ENCODE data around the gene CDS1. TPM values are rescaled to one million over a fixed set of nuclear protein-coding genes. Genes with fewer than 3 reads are reported as not detected.
"Not testable (repeated sequence)": the region's sequence is repeated elsewhere in the genome, so short reads cannot be mapped to it uniquely, and the experiment has no call there.

Gene CDS1
- not detected for total RNA-seq
- long read RNA-seq, result 0 reads

DNA sequence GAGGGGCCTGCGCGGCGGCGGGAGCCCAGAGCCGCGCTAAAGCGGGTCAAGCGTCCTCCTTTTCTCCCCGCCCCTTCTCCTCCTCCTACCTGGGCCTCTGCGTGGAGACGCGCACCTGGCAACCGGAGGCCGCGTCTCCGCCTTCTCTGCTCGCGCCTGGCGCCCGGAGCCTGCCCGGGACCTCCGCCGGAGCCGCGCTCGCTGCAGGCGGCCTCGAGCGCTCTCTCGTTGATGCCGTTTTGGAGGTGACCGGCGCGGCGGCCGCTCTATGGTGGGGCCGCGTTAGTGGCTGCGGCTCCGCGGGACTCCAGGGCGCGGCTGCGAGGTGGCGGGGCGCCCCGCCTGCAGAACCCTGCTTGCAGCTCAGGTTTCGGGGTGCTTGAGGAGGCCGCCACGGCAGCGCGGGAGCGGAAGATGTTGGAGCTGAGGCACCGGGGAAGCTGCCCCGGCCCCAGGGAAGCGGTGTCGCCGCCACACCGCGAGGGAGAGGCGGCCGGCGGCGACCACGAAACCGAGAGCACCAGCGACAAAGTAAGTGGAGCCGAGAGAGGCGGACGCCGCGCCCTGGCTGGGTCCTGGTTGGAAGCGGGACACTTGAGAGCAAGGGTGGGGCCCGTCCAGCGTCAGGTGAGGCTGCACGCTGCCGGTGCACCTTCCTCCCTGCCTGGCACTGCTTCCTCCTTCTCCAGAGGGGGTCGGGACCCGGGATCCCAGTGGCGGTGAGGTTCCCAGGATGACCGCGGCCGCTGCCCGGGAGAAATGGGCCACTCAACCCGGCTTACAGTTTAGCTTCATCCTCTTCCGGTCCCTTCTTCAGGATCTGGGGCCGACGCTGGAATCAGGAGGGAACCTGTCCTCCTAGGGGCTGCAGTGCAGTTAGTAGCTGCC, at the start of gene CDS1:
TSS of gene CDS1 (plus strand) at position 140 of the 888 bp plus-strand sequence. CDS start at position 415, 275 bp downstream.
- no peak for DNase-seq (ENCODE audit: low spot score)

GRCh38 chr4:84535901-84536300, 47.0 kb upstream of the CDS1 start:
- no peak for DNase-seq (ENCODE audit: low spot score)
- intact Hi-C loops (cut with DNase I), result no loop called here

More for the DNA sequence above, at the start of gene CDS1:
- intact Hi-C loops (cut with DNase I), result no loop called here

DNA sequence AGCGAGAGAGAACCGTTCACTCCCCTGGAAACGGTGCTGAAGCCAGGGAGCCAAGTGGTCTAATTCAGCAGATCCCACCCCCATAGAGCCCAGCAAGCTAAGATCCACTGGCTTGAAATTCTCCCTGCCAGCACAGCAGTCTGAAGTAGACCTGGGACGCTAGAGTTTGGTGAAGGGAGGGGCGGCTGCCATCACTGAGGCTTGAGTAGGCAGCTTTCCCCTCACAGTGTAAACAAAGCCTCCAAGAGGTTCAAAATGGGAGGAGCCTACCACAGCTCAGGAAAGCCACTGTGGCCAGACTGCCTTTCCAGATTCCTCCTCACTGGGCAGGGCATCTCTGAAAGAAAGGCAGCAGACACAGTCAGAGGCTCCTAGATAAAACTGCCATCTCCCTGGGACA, 37.8 kb upstream of the CDS1 start:
- intact Hi-C loops (cut with DNase I), result no loop called here
- DNase-seq (ENCODE audit: low spot score), result no peak

DNA sequence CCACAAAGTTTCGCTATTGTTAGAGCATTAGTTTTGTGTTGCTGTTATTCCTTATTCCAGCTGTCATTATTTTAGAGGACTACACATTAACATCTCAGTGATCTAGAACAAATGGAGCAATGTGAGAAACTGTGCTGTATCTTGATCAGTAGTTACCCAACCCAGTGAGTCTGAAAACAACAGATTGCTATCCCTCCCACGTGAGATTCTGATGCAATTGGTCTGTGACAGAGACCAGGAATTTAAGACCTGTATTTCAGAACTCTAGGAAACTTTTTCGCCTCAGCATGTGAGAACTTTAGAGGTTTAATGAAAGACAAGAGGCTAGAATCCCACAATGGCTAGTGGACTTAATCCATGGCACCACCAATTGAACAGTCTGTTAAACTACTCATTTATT, 35.7 kb upstream of the CDS1 start:
- DNase-seq (ENCODE audit: low spot score), result no peak
- intact Hi-C loops (cut with DNase I), result no loop called here

DNA sequence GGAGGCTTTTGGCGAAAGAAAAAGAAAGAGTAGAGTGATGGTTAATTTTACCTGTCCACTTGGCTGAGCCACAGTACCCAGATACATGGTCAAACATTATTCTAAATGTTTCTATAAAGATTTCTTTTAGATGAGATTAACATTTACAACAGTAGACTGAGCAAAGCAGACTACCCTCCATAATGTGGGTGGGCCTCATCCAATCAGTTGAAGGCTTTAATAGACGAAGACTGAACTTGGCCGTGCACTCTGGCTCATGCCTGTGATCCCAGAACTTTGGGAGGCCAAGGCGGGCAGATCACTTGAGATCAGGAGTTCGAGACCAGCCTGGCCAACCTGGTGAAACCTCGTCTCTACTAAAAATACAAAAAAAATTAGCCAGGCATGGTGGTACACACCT, 33.7 kb upstream of the CDS1 start:
- DNase-seq (ENCODE audit: low spot score); intact Hi-C loops (cut with DNase I): not testable (repeated sequence)

- DNase-seq (ENCODE audit: low spot score), result no peak
- intact Hi-C loops (cut with DNase I), result no loop called here
Observed at GRCh38 chr4:84562156-84562555, 20.8 kb upstream of the CDS1 start.

GRCh38 chr4:84563002-84563401, 19.9 kb upstream of the CDS1 start:
- no peak for DNase-seq (ENCODE audit: low spot score)
- intact Hi-C loops (cut with DNase I), result no loop called here

DNA sequence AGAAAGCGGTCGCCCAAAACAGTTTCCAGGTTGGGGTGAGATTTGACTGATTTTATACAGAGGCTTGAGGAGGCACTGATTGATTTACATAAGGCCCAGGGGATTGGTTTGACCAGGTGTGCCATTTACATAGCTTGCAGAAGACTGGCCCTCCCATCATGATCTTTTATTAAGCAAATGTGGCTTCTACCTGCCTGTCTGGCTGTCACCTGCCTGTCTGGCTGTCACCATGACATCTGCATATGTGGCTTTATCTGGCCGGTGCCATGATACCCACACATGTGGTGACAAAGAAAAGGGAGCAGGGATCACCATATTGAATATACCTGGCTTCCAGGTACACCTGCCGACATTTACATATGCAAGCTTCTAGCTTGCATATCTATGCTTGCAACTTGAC, 17.0 kb upstream of the CDS1 start:
- intact Hi-C loops (cut with DNase I), result no loop called here
- no peak for DNase-seq (ENCODE audit: low spot score)

GRCh38 chr4:84568496-84568895, 14.4 kb upstream of the CDS1 start:
- intact Hi-C loops (cut with DNase I), result no loop called here
- no peak for DNase-seq (ENCODE audit: low spot score)

- intact Hi-C loops (cut with DNase I), result no loop called here
- no peak for DNase-seq (ENCODE audit: low spot score)
Observed at GRCh38 chr4:84569009-84569408, 13.9 kb upstream of the CDS1 start.

GRCh38 chr4:84573385-84574068, 9.4 kb upstream of the CDS1 start:
- intact Hi-C loops (cut with DNase I), result no loop called here
- DNase-seq (ENCODE audit: low spot score), result no peak

DNA sequence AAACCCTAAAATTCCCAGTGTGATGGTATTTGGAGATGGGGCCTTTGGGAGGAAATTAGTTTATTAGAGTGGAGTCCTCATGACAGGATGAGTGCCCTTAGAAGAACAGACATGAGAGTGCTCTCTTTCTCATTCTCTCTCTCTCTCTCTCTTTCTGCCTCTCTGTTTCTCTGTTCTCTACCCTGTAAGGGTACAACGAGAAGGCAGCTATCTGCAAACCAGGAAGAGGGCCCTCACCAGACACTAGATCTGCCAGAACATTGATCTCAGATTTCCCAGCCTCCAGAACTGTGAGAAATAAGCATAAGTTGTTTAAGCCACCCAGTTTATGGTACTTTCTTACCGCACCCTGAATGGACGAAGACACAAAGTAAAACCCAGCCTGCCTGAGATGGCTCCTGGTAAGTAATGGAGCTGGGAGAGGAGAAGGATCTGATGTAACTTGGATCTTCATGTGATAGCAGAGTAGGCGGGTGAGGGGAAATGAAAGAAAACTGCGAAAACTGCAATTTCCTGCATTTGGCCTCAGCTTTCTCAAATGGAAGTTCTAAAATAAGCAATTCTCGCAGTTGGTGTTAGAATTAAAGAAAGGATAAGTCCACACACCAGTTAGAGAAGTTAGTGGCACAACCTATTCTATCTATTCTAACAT, 8.7 kb upstream of the CDS1 start:
- DNase-seq (ENCODE audit: low spot score), result no peak
- intact Hi-C loops (cut with DNase I), result no loop called here

- intact Hi-C loops (cut with DNase I), result no loop called here
- no peak for DNase-seq (ENCODE audit: low spot score)
Observed at GRCh38 chr4:84578540-84579402, 4.2 kb upstream of the CDS1 start.

DNA sequence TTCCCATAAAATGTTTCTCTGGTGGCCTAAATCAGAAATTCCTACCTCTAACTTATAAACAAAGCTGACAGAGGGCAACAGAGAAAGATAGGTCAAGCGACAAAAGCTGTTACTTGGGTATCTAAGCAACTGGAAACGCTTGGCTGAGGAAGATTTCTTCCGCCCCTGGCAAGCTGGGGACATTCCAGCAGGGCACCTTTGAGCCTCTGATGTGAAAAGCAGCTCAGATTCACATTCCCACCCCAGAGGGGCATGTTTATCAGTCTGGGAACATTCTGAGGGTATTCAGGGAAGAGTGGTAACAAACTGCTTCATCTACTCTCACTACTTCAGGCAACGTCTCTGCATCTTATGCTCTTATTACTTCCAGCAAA, 3.5 kb upstream of the CDS1 start:
- intact Hi-C loops (cut with DNase I), result no loop called here
- DNase-seq (ENCODE audit: low spot score), result no peak

- intact Hi-C loops (cut with DNase I), result no loop called here
Observed at GRCh38 chr4:84582302-84582987, 482 bp upstream of the CDS1 start.

DNA sequence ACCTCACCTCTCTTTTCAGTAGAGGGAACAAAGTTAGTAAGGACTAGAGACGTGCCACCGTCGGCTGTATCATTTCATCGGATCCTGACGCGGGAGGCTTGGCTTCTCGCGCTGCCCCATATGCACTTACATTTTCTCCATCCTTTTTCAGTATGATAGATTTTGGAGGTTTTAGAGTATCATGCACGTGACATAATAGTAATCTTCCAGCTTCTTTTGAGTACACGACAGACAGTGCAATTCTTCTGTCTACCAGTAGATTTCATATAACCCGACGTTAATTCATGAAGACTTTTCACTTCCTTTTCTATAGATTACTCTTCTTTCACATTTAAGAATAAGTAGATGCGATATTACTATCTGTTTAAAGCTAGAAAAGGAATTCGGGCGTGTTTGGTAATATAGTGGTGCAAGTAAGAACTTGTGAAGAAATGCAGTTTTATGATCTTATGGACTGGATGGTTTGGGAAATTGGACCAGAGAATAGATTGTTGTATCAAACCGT, 1.0 kb downstream of the CDS1 start:
- intact Hi-C loops (cut with DNase I), result no loop called here
- DNase-seq (ENCODE audit: low spot score), result no peak

More at GRCh38 chr4:84582302-84582987, 482 bp upstream of the CDS1 start:
- peak; percentile 88 for DNase-seq (ENCODE audit: low spot score)

GRCh38 chr4:84585251-84585650, 2.3 kb downstream of the CDS1 start:
- no peak for DNase-seq (ENCODE audit: low spot score)
- intact Hi-C loops (cut with DNase I), result no loop called here

GRCh38 chr4:84594724-84595123, 11.8 kb downstream of the CDS1 start:
- intact Hi-C loops (cut with DNase I), result no loop called here
- no peak for DNase-seq (ENCODE audit: low spot score)

GRCh38 chr4:84596826-84597225, 13.9 kb downstream of the CDS1 start:
- DNase-seq (ENCODE audit: low spot score), result no peak
- intact Hi-C loops (cut with DNase I), result no loop called here

Measured in cardiac septum (tissue), 1 donor.